Uterus (tissue), 4 donors: ENCODE data around the gene GOLPH3. TPM values are rescaled to one million over a fixed set of nuclear protein-coding genes. Genes with fewer than 3 reads are reported as not detected.

Experiments used
- DNase-seq, 2 donors: peaks; one replicate each; pipeline ENCODE4 v3.0.0-alpha.2; 2019 to 2020
- H3K27ac ChIP-seq, 2 donors: fragments of 200-600 bp; sonication (generic); 1 replicate in 1 of 2; 2 replicates in 1 of 2; pipeline ENCODE4 v1.5.1; 2016 to 2018
- H3K27me3 ChIP-seq, 2 donors: fragments of 200-600 bp; sonication (generic); one replicate each; pipeline ENCODE4 v1.5.1; 2018 to 2019; ENCODE audit warnings: control low read depth in 1 of 2
- H3K36me3 ChIP-seq, 2 donors: fragments of 200-600 bp; sonication (generic); one replicate each; pipeline ENCODE4 v1.5.1; 2019; ENCODE audit warnings: control low read depth in 1 of 2
- H3K4me1 ChIP-seq, 2 donors: fragments of 200-600 bp; sonication (generic); one replicate each; pipeline ENCODE4 v1.5.1; 2018 to 2019; ENCODE audit warnings: control low read depth in 1 of 2
- H3K4me3 ChIP-seq, 2 donors: fragments of 200-600 bp; sonication (generic); 1 replicate in 1 of 2; 2 replicates in 1 of 2; pipeline ENCODE4 v1.5.1; 2018 to 2019; ENCODE audit warnings: mild to moderate bottlenecking in 1 of 2
- H3K9me3 ChIP-seq, 2 donors: fragments of 200-600 bp; sonication (generic); one replicate each; pipeline ENCODE4 v1.5.1; 2019; ENCODE audit warnings: control low read depth in 1 of 2
- POLR2A ChIP-seq, 2 donors: fragments of 450-650 bp; IDR thresholded peaks; one replicate each; pipeline ENCODE4 v1.6.1; 2016; ENCODE audit warnings: antibody characterized with exemption in 2 of 2, mild to moderate bottlenecking in 1 of 2, moderate library complexity in 1 of 2
- intact Hi-C: fragments of 100-400 bp; cut with DNase I; formaldehyde crosslinking; loops from one replicate; pipeline ENCODE4 v1.15.1; 2023; ENCODE audit warnings: low total_unique reads
- total RNA-seq, 4 donors: library from RNA; depleted of rRNA in 3 of 4; stranded (reverse); fragments of >200 nt in 3 of 4; gene quantifications; one replicate each; pipeline versions ENCODE4 v1.1.0 to v1.2.4, GENCODE V29; 2014 to 2023
- TF ChIP-seq, protein P1 (sequence below), 4 experiments: fragments of 200-600 bp in 2 of 4; fragments of 450-650 bp in 2 of 4; sonication (generic) in 2 of 4; IDR thresholded peaks; one replicate each; pipeline ENCODE4 v1.5.1; 2016 to 2019; ENCODE audit warnings: antibody characterized with exemption in 4 of 4, mild to moderate bottlenecking in 2 of 4, moderate library complexity in 1 of 4
- donor health status: DM: yes; HTN: yes; CAD: no.

GOLPH3 gene
- total RNA-seq, 4 donors from 2014 or later: 31.8 to 93.7 (median 69.0) TPM

DNA sequence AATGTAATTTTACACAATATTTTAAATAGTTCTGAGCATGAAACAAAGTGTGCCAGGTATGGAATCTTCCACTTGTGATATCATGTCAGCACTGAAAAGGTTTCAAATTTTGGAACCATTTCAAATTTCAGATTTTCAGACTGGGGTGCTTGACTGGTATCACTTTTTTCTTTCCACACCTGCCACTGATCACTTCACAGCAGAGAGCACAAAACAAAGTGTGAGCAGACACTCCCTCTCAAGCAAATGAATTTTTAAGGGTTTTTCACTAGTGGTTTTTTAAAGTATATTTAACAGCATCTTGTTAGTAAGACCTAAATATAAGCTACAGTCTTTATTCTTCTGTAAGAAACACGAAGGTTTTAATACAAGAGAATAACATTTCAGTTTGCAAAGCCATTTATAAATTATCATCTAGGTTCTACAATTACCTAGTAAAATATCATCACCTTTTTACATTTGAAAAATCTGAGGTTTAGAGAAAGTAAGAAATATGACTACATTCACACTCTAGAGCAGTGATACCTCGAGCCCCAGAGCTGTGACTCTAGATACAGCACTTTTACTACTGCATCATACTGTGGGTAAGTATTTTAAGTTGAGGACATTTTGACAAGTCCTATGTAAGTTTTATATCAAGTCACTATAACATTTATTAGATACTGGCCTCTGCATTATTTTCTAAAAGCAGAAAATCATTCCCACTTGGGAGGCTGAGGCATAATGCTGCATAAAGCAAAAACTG lies 14.6 kb downstream of the GOLPH3 start:
- intact Hi-C loops: no loop called here
- TF ChIP-seq, protein P1, sequence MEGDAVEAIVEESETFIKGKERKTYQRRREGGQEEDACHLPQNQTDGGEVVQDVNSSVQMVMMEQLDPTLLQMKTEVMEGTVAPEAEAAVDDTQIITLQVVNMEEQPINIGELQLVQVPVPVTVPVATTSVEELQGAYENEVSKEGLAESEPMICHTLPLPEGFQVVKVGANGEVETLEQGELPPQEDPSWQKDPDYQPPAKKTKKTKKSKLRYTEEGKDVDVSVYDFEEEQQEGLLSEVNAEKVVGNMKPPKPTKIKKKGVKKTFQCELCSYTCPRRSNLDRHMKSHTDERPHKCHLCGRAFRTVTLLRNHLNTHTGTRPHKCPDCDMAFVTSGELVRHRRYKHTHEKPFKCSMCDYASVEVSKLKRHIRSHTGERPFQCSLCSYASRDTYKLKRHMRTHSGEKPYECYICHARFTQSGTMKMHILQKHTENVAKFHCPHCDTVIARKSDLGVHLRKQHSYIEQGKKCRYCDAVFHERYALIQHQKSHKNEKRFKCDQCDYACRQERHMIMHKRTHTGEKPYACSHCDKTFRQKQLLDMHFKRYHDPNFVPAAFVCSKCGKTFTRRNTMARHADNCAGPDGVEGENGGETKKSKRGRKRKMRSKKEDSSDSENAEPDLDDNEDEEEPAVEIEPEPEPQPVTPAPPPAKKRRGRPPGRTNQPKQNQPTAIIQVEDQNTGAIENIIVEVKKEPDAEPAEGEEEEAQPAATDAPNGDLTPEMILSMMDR (IDR thresholded peaks at IDR 0.05): no peak
- TF ChIP-seq POLR2A (IDR thresholded peaks at IDR 0.05): no peak
- no peak overlapping the region for H3K27ac ChIP-seq
- H3K27me3 ChIP-seq: no peaks in the 10 kb centered on the region
- H3K4me1 ChIP-seq: no peaks in the 10 kb centered on the region
- DNase-seq: no peak
- H3K36me3 ChIP-seq: no peaks in the 10 kb centered on the region
- no peaks in the 10 kb centered on the region for H3K9me3 ChIP-seq
- H3K4me3 ChIP-seq: no peak overlapping the region

DNA sequence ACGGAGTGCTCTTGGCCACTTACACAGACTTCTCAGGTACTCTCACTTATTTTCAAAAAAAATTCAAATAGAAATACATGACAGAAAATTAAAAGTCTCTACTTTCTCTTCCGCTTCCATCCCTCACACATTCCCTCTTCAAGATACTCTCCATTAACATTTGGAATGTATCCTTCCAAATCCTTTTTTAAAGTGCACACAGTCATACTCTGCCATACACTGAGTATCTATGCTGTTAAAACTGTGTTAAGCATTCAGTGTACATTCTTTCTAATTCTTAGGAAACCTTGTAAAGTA lies 15.5 kb downstream of the GOLPH3 start:
- DNase-seq: no peak
- Histone ChIP-seq H3K27ac (no peak overlapping the region), H3K9me3 (no peaks in the 10 kb centered on the region), H3K27me3 (no peaks in the 10 kb centered on the region), H3K4me3 (no peak overlapping the region), H3K4me1 (no peaks in the 10 kb centered on the region), H3K36me3 (no peaks in the 10 kb centered on the region)
- intact Hi-C loops: no loop called here
- no peak for TF ChIP-seq POLR2A (IDR thresholded peaks at IDR 0.05)
- TF ChIP-seq, protein P1 (IDR thresholded peaks at IDR 0.05): no peak

DNA sequence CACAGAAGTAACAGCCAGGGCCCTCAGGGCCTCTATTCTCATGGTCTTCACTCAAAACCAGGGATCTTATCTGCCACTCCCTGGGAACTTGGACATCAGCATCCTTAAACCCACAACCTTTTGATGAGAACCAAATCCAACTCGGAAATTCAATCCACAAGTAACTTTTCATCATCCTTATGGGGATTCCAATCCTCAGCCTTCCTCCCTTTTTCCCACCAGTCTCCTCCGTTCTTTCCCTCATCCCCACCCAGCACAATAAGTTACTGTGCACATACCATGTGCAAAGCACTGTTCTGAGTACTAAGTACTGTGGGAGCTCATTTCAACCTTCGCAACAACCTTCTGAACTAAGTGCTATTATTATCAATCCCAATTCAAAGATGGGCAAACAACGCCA lies 17.0 kb downstream of the GOLPH3 start:
- no peak for DNase-seq
- Histone ChIP-seq H3K36me3 (no peaks in the 10 kb centered on the region), H3K9me3 (no peaks in the 10 kb centered on the region), H3K4me1 (no peaks in the 10 kb centered on the region), H3K27ac (no peak overlapping the region), H3K4me3 (no peak overlapping the region), H3K27me3 (no peaks in the 10 kb centered on the region)
- TF ChIP-seq POLR2A (IDR thresholded peaks at IDR 0.05): no peak
- TF ChIP-seq, protein P1 (IDR thresholded peaks at IDR 0.05): no peak
- intact Hi-C loops: no loop called here

DNA sequence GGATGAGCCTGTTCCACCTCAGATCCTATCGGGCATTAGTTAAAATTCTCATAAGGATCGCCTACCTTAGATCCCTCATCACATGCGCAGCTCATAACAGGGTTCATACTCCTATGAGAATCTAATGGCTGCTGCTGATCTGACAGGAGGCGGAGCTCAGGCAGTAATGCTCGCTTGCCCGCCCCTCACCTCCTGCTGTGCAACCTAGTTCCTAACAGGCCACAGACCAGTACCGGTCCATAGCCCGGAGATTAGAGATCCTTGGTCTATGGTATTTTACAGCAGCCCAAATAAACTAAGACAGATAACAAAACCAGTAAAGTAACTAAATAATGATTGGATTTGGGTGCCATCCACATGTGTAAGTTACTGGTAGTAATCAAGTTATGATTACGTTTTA lies 17.5 kb downstream of the GOLPH3 start:
- intact Hi-C loops: no loop called here
- no peaks in the 10 kb centered on the region for H3K4me1 ChIP-seq
- TF ChIP-seq, protein P1 (IDR thresholded peaks at IDR 0.05): no peak
- no peak for TF ChIP-seq POLR2A (IDR thresholded peaks at IDR 0.05)
- no peaks in the 10 kb centered on the region for H3K9me3 ChIP-seq
- H3K27ac ChIP-seq: no peak overlapping the region
- no peaks in the 10 kb centered on the region for H3K36me3 ChIP-seq
- no peak for DNase-seq
- H3K27me3 ChIP-seq: no peaks in the 10 kb centered on the region
- no peak overlapping the region for H3K4me3 ChIP-seq

DNA sequence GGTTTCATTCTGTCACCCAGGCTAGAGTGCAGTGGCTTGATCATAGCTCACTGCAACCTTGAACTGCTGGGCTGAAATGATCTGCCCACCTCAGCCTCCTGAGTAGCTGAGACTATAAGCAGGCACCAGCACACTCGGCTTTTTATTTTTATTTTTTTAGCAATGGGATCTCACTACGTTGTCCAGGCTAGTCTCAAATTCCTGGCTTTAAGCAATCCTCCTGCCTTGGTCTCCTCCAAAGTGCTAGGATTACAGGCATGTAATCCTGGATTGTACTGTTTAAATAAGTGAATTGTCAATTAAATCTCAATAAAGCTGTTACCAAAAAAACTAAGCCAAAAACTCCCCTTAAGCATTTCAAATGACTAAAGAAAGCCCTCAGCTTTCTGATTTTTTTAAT lies 18.9 kb downstream of the GOLPH3 start:
- no peak for DNase-seq
- Histone ChIP-seq H3K36me3 (no peaks in the 10 kb centered on the region), H3K27ac (no peak overlapping the region), H3K4me1 (peaks cover 0 to 5% of the 10 kb centered on the region in 2 donors), H3K27me3 (no peaks in the 10 kb centered on the region), H3K4me3 (no peak overlapping the region), H3K9me3 (no peaks in the 10 kb centered on the region)
- TF ChIP-seq, protein P1 (IDR thresholded peaks at IDR 0.05): no peak
- no peak for TF ChIP-seq POLR2A (IDR thresholded peaks at IDR 0.05)
- intact Hi-C loops: no loop called here
